LNCaP clone FGC (cell line): ENCODE results near the gene RUNDC3A.

Experiments
- DNase-seq: peaks from one replicate; pipeline ENCODE4 v3.0.0-alpha.2; 2011; ENCODE audit warnings: low read depth
- H3K4me3 ChIP-seq: 2 replicates; pipeline ENCODE4 v1.5.1; 2011; ENCODE audit warnings: mild to moderate bottlenecking, low read depth, low read length, control low read depth
- TF ChIP-seq, protein P1 (sequence below): IDR thresholded peaks from 2 replicates; pipeline ENCODE4 v1.5.1; 2012; ENCODE audit warnings: mild to moderate bottlenecking; ENCODE audit not compliant: control insufficient read depth, insufficient read depth; ENCODE audit errors: extremely low read depth

RUNDC3A gene

DNA sequence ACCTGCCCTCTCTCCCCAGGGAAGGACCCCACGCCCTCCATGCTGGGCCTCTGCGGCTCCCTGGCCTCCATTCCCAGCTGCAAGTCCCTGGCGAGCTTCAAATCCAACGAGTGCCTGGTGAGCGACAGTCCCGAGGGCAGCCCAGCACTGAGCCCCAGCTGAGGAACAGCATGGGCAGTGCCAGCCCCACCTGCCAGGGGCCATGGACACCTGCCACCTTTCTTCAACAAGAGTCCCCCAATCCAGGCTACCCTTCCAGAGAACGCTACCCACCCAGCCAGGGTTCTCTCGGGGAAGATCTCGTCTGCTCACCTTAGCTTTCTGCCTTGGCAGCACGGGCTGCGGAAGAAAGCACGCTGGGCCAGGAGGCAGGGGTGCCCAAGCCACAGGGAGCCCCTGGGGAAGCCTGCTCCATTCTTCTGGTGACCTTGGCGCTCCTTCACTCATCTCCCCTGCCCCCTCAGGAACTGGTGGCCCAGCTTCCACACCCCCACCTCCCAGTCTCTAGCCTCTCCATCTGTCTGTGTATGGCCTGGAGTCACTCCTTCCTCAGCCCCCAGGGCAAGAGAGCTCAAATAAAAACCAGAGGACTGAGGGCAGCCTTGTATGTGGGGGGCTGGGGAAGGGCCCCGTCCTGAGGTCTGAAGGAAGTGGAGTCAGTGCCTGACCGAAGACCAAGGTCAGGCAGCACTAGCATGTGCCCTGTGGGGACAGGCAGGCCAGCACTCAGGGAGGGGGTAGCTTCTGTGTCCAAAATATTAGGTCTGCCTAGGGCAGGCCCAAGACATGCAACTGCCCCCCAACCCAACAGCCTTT, 9.9 kb downstream of the RUNDC3A start:
- H3K4me3 ChIP-seq, result no peak overlapping the region
- no peak for DNase-seq
- TF ChIP-seq, protein P1, sequence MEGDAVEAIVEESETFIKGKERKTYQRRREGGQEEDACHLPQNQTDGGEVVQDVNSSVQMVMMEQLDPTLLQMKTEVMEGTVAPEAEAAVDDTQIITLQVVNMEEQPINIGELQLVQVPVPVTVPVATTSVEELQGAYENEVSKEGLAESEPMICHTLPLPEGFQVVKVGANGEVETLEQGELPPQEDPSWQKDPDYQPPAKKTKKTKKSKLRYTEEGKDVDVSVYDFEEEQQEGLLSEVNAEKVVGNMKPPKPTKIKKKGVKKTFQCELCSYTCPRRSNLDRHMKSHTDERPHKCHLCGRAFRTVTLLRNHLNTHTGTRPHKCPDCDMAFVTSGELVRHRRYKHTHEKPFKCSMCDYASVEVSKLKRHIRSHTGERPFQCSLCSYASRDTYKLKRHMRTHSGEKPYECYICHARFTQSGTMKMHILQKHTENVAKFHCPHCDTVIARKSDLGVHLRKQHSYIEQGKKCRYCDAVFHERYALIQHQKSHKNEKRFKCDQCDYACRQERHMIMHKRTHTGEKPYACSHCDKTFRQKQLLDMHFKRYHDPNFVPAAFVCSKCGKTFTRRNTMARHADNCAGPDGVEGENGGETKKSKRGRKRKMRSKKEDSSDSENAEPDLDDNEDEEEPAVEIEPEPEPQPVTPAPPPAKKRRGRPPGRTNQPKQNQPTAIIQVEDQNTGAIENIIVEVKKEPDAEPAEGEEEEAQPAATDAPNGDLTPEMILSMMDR, result no peak

DNA sequence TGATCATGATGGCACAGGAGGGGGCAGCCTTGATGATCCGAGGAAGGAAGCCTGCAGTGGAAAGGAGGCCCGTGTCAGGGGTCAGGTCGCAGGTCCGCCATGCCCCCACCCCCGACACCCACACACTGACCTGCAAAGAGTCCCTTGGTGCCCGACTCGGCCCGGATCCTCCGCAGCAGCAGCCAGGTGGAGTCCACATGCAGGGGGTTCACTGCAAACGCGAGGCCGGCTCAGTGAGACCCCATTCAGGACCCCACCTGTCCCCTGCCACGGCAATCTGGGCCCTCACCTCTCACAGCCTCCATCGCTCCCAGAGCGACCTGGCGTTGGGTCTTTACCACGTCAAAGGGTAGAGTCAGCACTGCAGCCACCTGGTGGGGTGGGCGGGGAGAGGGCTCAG, 11.7 kb downstream of the RUNDC3A start:
- TF ChIP-seq, protein P1, result no peak
- DNase-seq, result no peak

DNA sequence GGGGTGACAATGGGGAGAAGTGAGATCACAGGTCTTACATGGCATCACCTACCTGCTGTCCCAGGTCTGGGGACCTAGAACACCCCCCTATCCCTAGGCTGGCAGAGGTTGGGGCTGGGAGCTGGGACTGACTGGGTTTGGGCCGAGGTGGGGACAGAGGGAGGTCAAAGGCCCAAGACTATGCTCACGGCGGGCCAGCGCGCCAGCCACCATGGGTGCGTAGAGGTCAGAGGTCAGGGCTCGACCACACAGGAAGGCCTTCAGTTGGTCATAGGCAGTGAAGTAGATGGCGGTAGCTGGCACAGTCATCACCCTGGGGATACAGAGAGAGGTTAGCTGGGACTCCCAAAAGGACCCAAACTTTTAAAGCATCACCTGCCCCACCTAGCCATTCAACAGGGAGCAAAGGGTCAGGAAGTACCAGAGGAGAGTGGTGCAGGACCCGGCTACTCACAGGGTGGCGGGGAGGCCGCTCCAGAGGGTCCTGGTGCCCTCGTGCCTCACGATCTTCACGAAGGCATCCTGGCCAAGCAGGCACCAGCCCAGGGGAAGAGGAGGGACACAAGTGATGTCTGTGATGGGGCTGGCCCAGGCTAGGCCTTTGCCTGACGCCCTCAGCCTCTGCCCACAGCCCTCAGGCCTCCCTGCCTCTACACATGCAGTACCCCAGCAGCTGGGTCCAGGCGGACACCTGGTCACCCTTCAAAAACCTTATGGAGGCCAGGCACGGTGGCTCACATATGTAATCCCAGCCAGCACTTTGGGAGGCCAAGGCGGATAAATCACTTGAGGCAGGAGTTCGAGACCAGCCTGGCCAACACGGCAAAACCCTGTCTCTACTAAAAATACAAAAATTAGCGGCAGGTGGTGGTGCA, 13.1 kb downstream of the RUNDC3A start:
- no peak overlapping the region for H3K4me3 ChIP-seq
- no peak for DNase-seq
- TF ChIP-seq, protein P1, result no peak

More for the DNA sequence above, 11.7 kb downstream of the RUNDC3A start:
- no peak overlapping the region for H3K4me3 ChIP-seq

DNA sequence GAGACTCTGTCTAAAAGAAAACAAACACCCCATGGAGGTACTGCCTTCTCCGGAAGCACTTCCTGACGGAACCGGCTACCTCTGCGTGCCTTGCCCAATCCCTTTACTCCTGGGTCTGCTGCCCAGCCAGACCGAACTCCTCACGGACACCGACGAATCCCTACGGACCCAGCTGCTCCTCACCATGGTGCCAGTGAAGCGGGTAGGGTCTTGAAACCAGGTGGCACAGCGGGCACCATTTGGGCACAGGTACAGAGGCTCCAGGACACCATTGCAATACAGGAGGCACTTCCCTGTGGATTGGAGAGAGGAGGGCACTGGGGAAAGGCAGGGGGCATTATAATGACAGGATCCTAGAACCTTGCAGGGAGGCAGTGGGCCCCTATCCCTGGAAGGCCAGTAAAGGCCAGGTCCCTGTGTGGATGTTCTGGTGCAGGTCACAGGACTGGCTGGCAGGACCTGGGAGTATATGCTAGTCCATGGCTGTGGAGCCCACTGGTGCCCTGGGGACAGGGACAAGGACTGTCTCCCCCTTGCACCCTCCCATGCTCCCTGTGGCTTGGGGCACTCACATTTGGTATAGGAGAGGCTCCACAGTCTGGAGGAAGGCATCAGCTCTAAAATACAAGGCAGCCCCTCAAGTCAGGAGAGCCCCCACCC, 14.0 kb downstream of the RUNDC3A start:
- no peak overlapping the region for H3K4me3 ChIP-seq
- DNase-seq, result no peak
- TF ChIP-seq, protein P1, result no peak

- H3K4me3 ChIP-seq, result peak overlapping the region; percentile 81
- TF ChIP-seq, protein P1, result no peak
- no peak for DNase-seq
These were observed 15.1 kb downstream of the RUNDC3A start for GRCh38 chr17:44323359-44324091.

GRCh38 chr17:44324092-44324570, 15.7 kb downstream of the RUNDC3A start:
- DNase-seq, result no peak
- TF ChIP-seq, protein P1, result no peak
- peak overlapping the region; percentile 81 for H3K4me3 ChIP-seq
